A549 (cell line): ENCODE data around the gene FTH1.
A peak's percentile ranks its signal among the peaks of the same experiment; 100 is the strongest.

Experiments
- CEBPB ChIP-seq, 2 experiments: fragments of >200 bp in 1 of 2; sonication (Bioruptor Twin) in 1 of 2; formaldehyde crosslinking in 1 of 2; IDR thresholded peaks; 2 replicates each; pipeline ENCODE4 v1.6.1; 2012 to 2016
- KDM1A ChIP-seq: fragments of 200-600 bp; sonication (generic); IDR thresholded peaks from 2 replicates; pipeline ENCODE4 v1.6.1; 2016; ENCODE audit warnings: low read depth, mild to moderate bottlenecking
- TF ChIP-seq, protein P1 (sequence below): fragments of >200 bp; sonication (Bioruptor Twin); formaldehyde crosslinking; IDR thresholded peaks from 3 replicates; pipeline ENCODE4 v1.5.1; 2016

GRCh38 chr11:61971248-61972111 is 4.0 kb upstream of the FTH1 start:
- TF ChIP-seq, protein P1, sequence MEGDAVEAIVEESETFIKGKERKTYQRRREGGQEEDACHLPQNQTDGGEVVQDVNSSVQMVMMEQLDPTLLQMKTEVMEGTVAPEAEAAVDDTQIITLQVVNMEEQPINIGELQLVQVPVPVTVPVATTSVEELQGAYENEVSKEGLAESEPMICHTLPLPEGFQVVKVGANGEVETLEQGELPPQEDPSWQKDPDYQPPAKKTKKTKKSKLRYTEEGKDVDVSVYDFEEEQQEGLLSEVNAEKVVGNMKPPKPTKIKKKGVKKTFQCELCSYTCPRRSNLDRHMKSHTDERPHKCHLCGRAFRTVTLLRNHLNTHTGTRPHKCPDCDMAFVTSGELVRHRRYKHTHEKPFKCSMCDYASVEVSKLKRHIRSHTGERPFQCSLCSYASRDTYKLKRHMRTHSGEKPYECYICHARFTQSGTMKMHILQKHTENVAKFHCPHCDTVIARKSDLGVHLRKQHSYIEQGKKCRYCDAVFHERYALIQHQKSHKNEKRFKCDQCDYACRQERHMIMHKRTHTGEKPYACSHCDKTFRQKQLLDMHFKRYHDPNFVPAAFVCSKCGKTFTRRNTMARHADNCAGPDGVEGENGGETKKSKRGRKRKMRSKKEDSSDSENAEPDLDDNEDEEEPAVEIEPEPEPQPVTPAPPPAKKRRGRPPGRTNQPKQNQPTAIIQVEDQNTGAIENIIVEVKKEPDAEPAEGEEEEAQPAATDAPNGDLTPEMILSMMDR = no peak
- TF ChIP-seq CEBPB (IDR thresholded peaks at IDR 0.05) = peak in 1 of 2 experiments; percentile 31; a peak in 1 of 4 replicates
- no peak for TF ChIP-seq KDM1A
